NCI-H345 (cell line): ENCODE measurements around the gene SPOCK2.

Source experiments
- DNase-seq: peaks from one replicate; lab custom pipeline; 2025; lab: John Stamatoyannopoulos, UW

The SPOCK2 gene

DNA sequence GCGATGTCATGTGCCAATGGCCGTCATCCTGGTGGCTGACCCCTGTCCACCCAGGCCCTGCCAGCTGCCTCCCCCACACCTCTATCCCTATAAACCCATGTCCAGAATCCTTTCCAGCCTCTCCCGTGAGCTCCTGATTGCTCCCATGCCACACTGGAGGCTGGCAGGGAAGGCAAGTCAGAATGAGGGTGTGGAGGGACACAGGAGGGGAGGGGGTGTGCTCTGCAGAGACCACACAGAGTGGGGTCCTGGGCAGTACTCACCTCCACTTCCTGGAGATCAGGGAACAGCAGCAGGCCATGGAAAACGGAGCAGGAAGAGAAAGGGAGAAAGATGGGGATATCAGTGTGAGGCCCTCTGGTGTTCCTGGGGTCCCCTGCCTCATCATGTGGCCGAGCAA, 15.7 kb downstream of the SPOCK2 start:
- no peak for DNase-seq

DNA sequence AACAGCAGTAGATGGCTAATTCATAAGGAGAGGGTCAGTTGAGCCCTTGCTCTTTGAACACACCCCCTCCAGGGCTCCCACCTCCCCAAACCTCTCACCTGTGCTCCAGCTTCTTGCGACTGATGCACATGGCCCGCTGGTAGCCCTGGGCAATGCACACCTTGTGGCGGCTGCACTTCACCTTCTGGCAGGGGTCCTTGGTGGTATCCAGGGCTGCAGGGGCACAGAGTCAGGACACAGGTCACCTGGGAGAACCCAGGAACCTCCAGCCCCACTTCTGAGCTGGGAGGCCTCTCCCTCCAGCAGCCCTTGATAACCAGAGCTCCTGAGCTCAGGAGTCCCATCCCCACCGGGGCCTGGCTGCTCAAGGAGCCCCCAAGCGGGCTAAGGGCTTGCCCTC, 16.3 kb downstream of the SPOCK2 start:
- no peak for DNase-seq

GRCh38 chr10:72069751-72070526, 18.4 kb downstream of the SPOCK2 start:
- no peak for DNase-seq

DNA sequence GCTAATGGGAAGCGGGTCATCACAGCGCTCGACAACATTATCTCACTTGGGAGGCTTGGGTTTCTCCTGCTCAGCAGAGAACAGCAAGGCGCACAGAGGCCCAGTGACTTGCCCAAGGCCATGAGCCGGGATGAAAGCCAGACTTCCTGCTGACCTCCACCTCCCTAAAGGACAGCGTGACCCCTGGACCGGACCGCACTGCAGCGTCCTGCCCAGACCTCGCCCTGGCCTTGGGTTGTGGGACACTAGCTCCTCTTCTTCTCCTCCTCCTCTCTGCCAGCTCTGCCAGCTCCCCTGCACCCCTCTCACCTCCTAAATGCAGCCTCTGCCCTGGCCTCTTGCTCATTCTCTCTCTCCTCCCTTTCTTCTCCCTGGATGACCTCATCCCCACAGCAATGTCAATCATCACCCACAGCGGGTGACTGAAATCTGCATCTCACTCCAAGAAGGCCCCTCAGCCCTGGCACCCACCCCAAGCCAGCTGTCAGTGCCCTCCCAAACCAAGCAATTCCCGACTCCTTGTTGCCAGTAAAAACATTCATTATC, 19.4 kb downstream of the SPOCK2 start:
- DNase-seq = no peak

DNA sequence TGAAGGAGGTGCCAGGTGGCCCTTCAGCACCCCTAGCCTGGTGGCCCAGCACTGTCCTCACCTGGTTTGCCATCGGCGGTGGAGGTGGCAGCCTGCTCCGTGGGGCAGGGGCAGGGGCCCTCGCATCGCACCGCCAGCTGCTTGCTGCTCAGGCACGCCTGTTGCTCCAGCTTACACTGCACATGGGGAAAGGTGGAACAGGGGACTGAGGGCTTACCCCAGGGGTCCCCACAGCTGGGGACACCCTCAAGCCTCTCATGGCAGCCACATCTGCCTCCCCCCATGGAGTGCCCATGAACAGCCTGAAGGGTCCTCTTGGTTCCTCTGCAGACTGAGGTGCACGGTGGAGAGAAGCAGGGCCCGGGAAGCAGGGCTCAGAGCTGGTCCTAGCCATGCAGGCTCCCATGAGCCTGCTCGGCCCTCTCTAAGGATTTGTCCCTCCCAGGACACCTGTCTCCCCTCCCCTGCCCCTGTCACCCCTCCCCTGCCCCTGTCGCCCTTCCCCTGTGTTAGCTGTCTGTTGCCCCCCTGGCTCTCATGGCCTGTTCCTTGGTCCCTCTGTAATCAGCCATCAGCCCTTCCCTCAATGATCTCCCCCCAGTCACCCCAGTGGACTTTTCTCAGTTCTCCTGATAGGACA, 20.1 kb downstream of the SPOCK2 start:
- DNase-seq = no peak

DNA sequence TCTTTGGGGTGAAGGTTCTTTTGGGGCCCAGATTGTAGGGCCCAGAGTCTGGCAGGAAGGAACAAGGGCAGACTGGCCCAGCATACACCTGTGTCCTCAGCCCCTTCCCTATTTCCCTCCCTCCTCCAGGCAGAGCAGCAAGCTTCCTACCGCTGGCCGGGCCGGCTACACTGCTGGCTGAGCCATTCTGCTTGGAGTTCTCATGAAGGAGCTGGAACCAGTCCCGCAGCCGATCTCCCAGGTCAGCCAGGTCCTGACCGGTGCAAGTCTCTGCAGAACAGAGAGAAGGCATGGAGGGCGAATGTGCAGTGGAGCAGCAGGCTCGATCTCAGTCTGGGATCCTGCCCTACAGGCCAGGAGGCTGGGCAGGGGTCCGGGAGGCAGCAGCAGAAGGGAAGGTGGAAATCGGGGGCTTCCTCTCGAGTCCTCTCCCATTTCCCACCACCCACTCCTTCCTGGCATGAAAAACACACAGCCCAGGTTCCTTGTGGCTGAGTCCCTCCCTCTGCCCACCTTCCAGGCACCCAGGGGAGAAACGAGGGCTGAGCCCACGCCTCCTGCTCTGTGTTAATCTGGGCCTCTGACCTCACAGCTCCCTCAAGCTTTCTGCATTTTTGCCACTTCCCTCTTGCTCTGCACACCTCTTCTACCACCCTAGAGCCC, 20.8 kb downstream of the SPOCK2 start:
- DNase-seq = no peak

GRCh38 chr10:72066318-72067284, 21.8 kb downstream of the SPOCK2 start:
- DNase-seq = no peak

DNA sequence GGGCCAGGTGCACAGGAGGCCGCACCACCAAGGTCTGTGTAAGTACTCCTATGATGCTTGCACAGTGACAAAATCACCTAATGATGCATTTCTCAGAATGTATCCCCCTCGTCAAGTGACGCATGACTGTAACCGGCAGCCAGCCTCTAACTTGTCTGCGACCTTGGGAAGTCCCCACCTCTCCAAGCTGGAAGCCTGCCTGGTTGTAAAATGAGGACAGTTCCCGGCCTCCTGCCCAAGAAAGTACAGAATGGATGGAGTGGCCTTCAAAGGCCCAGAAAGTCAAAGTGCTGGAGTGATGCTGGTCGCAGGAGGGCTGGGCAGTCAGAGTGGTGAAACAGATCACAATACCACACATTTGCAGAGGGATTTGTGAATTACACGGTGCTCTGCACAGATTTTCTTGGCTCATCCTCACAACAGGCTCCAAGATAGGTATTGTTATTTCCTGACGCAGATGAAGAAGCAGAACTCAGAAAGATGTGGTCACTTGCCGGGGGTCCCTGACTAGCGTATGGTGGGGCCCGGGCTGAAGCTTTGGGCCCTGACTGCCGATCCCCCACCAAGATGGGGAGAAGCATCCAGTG, 22.8 kb downstream of the SPOCK2 start:
- no peak for DNase-seq

DNA sequence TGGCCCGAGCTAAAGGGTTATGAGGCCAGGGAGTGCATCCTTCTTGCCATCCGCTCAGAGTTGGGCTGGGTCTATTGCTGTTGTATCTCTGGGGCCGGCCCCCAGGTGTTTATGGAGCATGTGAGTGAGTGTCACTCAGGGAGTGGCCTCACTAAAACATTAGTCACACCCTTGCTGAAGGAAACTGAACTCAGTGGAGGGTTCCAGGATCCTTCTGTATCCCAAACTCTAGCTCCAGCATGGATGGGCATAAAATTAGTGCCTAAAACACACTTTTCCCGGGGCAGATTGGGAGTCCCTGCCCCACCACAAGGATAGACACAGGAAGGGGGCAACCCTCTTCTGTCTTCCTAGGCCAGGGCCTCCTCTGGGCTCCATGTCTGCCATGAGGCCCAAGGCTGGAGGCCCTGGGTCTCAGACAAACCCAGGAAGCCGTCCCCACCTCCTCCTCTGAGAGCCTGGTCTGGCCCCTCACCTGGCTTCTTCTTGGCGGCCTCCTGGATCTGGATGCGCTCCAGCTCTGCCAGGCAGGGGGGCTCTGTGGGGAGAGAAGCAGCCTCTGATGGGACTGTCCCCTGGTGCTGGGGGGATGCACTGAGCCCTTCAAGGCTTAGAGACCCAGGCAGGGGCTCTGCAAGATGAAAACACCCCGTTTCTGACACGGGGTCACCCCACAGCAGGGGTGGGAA, 24.5 kb downstream of the SPOCK2 start:
- DNase-seq = no peak

- no peak for DNase-seq
These were observed 25.3 kb downstream of the SPOCK2 start for GRCh38 chr10:72062832-72063702.

DNA sequence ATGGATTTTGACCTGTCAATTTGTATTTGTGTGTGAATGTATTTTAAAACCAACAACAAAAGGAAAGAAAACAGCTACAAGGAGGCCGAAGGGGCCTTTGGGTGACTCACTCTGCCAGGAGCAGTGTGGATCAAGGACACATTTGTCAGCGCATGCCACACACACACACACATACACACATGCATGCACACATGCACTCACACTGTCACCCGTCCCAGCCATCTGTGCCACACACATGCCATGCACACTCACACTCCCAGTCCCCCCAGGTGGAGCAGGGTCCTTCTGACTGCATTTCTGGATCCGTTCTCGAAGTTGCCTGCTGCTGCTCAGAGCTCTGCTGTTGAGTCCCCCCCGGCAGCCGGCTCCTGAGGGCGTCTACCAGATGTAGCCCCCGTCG, 26.0 kb downstream of the SPOCK2 start:
- DNase-seq = no peak

- DNase-seq = no peak
These were observed 26.4 kb downstream of the SPOCK2 start for GRCh38 chr10:72061930-72062329.

DNA sequence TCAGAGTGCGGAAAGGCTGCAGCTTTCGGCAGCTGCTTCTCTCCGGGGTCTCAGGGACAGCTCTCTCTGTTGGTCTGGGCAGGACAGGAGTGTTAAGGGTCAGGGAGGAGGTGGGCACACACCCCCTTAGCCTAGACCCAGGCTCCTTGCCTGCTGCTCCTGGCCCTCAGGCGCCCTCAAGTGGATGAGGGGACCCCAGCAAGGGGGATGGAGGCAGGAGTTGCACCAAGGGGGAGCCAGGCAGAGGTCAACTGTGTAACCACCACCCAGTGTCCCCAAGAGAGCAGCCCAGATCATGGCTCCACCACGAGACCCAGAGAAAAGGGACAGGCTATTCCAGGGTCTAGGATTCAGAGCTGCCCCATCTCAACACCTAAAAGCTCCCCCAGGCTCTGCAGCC, 26.9 kb downstream of the SPOCK2 start:
- DNase-seq = no peak

DNA sequence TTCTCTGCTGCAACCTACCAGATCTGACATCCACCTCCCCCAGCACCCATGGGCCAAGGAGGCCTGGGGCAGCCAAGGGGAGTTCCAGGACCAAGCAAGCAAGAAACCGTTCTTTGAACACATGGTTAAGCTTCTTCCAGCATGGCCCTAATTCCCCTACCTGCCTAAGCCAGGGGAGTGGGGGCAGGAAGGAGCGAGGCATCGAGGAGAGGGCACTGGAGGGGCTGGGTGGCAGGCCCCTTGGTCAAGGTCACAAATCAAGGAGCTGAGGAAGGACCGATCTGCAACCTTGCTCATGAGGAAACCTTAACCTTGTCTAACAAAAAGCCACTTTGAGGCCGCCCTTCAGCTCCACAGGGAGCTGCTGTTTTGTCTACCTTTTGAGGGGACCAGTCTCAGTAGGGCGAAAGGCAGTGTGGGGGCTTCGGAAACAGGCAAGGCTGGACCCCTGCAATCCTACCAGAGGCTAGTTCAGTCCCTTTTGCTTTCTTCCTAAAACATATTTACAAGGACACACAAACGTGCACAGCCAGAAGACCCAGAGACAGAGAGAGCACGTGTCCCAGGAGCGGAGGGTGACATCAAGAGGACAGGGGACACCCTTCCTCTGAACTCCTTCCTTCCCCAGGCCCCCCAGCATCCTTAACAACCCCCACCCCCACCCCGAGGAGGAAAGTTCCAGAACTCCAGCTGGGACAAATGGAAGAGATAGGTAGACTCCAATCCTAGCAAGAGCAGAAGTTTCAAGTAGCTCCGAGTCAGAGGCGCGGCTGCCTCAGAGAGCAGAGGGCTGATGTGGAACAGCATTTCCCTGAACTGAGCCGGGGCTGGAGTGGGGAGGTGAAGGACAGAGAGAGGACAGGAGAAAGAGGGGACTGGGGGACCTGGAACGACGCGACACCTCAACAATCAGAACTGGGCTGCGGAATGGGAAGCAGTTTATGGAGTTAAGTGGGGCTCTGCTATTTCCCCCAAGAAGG, 28.2 kb downstream of the SPOCK2 start:
- no peak for DNase-seq

DNA sequence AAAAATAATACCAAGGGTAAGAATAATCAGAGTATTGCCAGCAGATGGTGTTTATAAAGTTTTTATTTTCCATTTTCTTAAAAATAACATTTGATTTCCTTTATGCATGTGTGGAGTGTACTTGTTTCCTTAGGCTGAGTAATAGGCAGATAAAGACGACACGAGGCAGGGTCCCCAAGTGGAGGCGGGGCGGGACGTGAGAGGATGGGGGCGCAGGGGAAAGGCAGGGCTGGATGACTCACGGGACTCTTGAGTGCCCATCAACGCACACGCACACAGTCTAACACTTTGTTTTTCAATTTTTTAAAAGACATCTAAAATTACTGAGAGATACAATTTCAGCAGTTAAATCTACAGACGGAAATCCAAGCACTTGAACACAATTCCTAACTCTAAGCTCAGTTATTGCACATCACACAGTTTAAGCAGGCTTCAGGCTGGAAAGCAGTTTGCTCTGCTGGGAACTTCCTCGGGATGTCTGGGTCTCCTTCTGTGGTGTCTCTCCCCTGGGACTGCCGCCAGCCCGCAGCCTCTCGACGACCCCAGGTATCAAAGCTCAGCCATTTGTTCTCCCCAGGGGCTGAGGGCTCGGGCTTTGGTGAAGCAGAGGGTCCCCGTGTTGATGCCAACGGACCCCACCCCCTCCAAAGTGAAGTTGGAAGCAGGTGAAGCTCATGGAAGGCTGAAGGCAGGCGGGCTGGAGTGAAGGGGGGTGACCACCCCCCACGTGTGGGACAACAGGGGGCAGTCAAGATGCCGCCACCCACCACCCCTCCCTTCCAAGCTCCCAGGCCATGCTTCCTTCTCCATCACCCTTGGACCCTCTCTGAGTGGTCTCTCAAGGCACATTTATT, 29.1 kb downstream of the SPOCK2 start:
- no peak for DNase-seq

DNA sequence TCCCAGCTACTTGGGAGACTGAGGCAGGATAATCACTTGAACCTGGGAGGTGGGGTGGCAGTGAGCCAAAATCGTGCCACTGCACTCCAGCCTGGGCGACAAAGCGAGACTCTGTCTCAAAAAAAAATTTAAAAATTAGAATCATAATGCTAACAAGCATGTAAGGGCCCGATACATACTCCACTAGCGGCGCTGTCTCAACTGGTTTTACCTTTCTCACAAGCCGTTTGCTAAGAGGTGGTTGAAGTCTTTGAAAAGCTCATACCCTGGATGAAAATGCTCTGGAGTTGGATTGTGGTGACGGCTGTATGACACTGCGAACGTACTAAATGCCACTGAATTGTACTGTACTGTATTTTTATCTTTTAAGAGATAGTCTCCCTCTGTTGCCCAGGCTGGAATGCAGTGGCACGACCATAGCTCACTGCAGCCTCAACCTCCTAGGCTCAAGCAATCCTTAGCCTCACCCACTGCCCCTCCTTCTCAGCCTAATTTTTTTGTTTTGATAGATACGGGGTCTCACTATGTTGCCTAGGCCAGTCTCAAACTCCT, 29.9 kb downstream of the SPOCK2 start:
- no peak for DNase-seq
